Mucosa of descending colon (tissue), 3 donors: ENCODE results near the gene HMOX1. TPM values are rescaled to one million over a fixed set of nuclear protein-coding genes. Genes with fewer than 3 reads are reported as not detected.

Experiments
- ATAC-seq: fragments of 200-7000 bp; cut with Tn5 transposase; one replicate; pipeline ENCODE4 v1.9.1; 2020; ENCODE audit warnings: mild to moderate bottlenecking, moderate library complexity
- DNase-seq, 3 donors: peaks; one replicate each; pipeline ENCODE4 v3.0.0-alpha.2; 2020
- H3K36me3 ChIP-seq: fragments of 200-600 bp; one replicate; pipeline ENCODE4 v1.8.0; 2021; ENCODE audit warnings: low read depth, mild to moderate bottlenecking
- H3K4me1 ChIP-seq: fragments of 200-600 bp; one replicate; pipeline ENCODE4 v1.8.0; 2021; ENCODE audit warnings: low read depth, mild to moderate bottlenecking
- H3K4me3 ChIP-seq: fragments of 200-600 bp; one replicate; pipeline ENCODE4 v1.8.0; 2021; ENCODE audit warnings: mild to moderate bottlenecking
- H3K9me3 ChIP-seq: fragments of 200-600 bp; one replicate; pipeline ENCODE4 v1.8.0; 2021; ENCODE audit warnings: mild to moderate bottlenecking
- CTCF ChIP-seq: fragments of 200-600 bp; IDR thresholded peaks from one replicate; pipeline ENCODE4 v1.8.0; 2022; ENCODE audit warnings: antibody characterized with exemption, mild to moderate bottlenecking
- intact Hi-C, 2 donors: fragments of 100-400 bp; cut with DNase I in 1 of 2; cut with micrococcal nuclease in 1 of 2; formaldehyde crosslinking; loops; one replicate each; pipeline versions ENCODE4 v1.11.0 to v1.11.1; 2022; cut with DNase I, micrococcal nuclease
- total RNA-seq, 3 donors: library from RNA; stranded (reverse); fragmentation: NEBNext Ultra II Directional in 2 of 3; extraction: Animal tissue kit (Norgen Biotek cat#: 25700) in 2 of 3; gene quantifications; one replicate each; pipeline versions ENCODE4 v1.2.1 to v1.2.4, GENCODE V29; 2021 to 2023
- donor health status: DM: no; HTN: no; CAD: no; lungs with moderate emphysema.
- donor health status: DM: no; HTN: no; CAD: no.
- donor health status: DM: no; HTN: yes; CAD: no.

HMOX1 gene
- total RNA-seq, 3 donors from 2014 or later: 33.8 to 71.4 (median 55.5) TPM

GRCh38 chr22:35375031-35375430 lies 5.9 kb upstream of the HMOX1 start:
- no peak for TF ChIP-seq CTCF
- Histone ChIP-seq H3K36me3 (no peaks in the 10 kb centered on the region), H3K4me3 (no peak overlapping the region), H3K4me1 (peaks cover 31% of the 10 kb centered on the region), H3K9me3 (no peaks in the 10 kb centered on the region)
- DNase-seq (no peak), ATAC-seq (no peak)
- intact Hi-C loops: no loop called here

GRCh38 chr22:35375526-35375925 lies 5.4 kb upstream of the HMOX1 start:
- ATAC-seq (no peak), DNase-seq (no peak)
- H3K36me3 ChIP-seq: no peaks in the 10 kb centered on the region
- no peaks in the 10 kb centered on the region for H3K9me3 ChIP-seq
- no peak for TF ChIP-seq CTCF
- no peak overlapping the region for H3K4me3 ChIP-seq
- intact Hi-C loops: no loop called here
- H3K4me1 ChIP-seq: peaks cover 36% of the 10 kb centered on the region

- peaks cover 42% of the 10 kb centered on the region for H3K4me1 ChIP-seq
- intact Hi-C loops: no loop called here
- DNase-seq: peak; percentile 89 to 96 (median 92)
- peak; percentile 52 for ATAC-seq
- H3K4me3 ChIP-seq: no peak overlapping the region
- no peak for TF ChIP-seq CTCF
- no peaks in the 10 kb centered on the region for H3K36me3 ChIP-seq
- H3K9me3 ChIP-seq: no peaks in the 10 kb centered on the region
Measured at GRCh38 chr22:35376728-35377472, 4.0 kb upstream of the HMOX1 start.

- Histone ChIP-seq H3K4me3 (no peak overlapping the region), H3K36me3 (no peaks in the 10 kb centered on the region), H3K9me3 (no peaks in the 10 kb centered on the region), H3K4me1 (peaks cover 44% of the 10 kb centered on the region)
- ATAC-seq (no peak), DNase-seq (no peak)
- no peak for TF ChIP-seq CTCF
- intact Hi-C loops: no loop called here
Measured at GRCh38 chr22:35377735-35378134, 3.2 kb upstream of the HMOX1 start.

GRCh38 chr22:35378621-35379020 lies 2.3 kb upstream of the HMOX1 start:
- Histone ChIP-seq H3K4me3 (no peak overlapping the region), H3K4me1 (peaks cover 46% of the 10 kb centered on the region), H3K9me3 (no peaks in the 10 kb centered on the region), H3K36me3 (no peaks in the 10 kb centered on the region)
- DNase-seq (no peak), ATAC-seq (no peak)
- intact Hi-C loops: no loop called here
- TF ChIP-seq CTCF: no peak
